SK-N-MC (cell line): ENCODE results near the gene COL4A5.
A peak's percentile ranks its signal among the peaks of the same experiment; 100 is the strongest.

Experiments
- DNase-seq: peaks from one replicate; pipeline ENCODE4 v3.0.0-alpha.2; 2011; ENCODE audit warnings: low read depth, low spot score
- H3K27ac ChIP-seq: fragments of 200-600 bp; sonication (generic); 2 replicates; pipeline ENCODE4 v1.5.1; 2016; ENCODE audit warnings: mixed run types
- H3K36me3 ChIP-seq: fragments of 200-600 bp; sonication (generic); 2 replicates; pipeline ENCODE4 v1.6.1; 2017; ENCODE audit warnings: antibody characterized with exemption, low read length, mixed read lengths; ENCODE audit not compliant: insufficient read depth
- H3K4me3 ChIP-seq: fragments of 200-600 bp; sonication (generic); 2 replicates; pipeline ENCODE4 v1.5.1; 2016
- H3K9ac ChIP-seq: fragments of 200-600 bp; sonication (generic); 2 replicates; pipeline ENCODE4 v1.8.0; 2017; ENCODE audit warnings: mixed run types, mixed read lengths; ENCODE audit not compliant: insufficient read length
- H3K9me3 ChIP-seq: fragments of 200-600 bp; sonication (generic); 2 replicates; pipeline ENCODE4 v1.6.1; 2017; ENCODE audit warnings: low read depth, mild to moderate bottlenecking, antibody characterized with exemption, low read length, moderate library complexity, mixed read lengths
- EZH2 ChIP-seq: fragments of 200-600 bp; sonication (generic); IDR thresholded peaks from one replicate; pipeline ENCODE4 v1.6.1; 2017; ENCODE audit warnings: antibody characterized with exemption
- FOXP2 ChIP-seq: optimal IDR thresholded peaks from 2 replicates; pipeline ENCODE3; 2011; ENCODE audit warnings: mild to moderate bottlenecking, moderate library complexity; ENCODE audit not compliant: insufficient read depth; ENCODE audit errors: extremely low read length, control extremely low read depth
- POLR2AphosphoS5 ChIP-seq: IDR thresholded peaks from 2 replicates; pipeline ENCODE4 v1.6.1; 2012; ENCODE audit warnings: mild to moderate bottlenecking, low read depth, low read length, borderline replicate concordance

Gene COL4A5

DNA sequence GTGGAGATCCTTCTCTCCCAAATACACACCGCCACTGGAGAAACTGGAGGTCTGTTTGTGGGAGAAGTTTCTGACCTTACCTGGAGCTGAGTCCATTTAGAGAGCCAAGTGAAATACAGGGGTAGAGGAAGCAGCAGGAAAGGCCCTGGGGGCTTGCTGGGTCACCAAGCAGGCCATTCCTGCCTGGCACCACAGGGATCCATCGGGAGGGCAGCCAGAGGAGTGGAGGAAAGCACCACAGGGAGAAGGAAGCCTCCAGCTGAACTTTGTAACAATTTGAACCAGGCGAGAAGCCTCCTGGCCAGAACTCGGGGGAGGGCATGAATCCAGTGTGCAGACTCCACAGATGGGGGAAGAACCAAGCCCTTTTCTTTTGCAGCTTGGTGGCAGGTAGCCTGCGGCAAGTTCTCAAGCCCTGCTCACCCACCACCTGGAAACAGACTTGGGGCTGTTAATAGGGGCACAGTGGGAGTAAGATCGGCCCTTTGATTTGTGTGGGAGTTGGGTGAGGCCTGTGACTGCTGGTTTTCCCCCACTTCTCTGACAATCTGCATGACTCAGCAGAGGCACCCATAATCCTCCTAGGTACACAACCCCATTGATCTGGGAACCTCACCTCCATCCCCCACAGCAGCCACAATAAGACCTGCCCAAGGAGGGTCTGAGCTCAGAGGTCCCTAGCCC lies 202.1 kb downstream of the COL4A5 start:
- TF ChIP-seq FOXP2 (no peak), EZH2 (no peak), POLR2AphosphoS5 (no peak)
- Histone ChIP-seq H3K36me3 (no peaks in the 10 kb centered on the region), H3K9me3 (0 out of 2 replicates have a peak, but pooled peaks cover 2% of the 10 kb centered on the region), H3K27ac (no peak overlapping the region), H3K9ac (no peak overlapping the region), H3K4me3 (no peak overlapping the region)
- DNase-seq = no peak

DNA sequence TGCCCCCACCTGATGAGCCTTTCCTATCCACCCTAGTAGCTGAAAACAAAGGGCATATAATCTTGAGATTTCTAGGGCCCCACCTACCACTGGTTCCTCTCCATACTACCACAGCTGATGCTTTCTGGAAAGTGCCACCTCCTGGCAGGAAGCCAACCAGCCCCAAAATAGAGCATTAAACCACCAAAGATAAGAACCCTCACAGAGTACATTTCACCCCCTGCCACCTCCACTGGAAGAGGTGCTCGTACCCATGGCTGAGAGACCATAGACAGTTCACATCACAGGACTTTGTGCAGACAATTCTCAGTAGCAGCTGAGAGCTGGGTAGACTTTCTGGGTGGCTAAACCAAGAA lies 202.6 kb downstream of the COL4A5 start:
- no peak overlapping the region for H3K9ac ChIP-seq
- no peak overlapping the region for H3K4me3 ChIP-seq
- H3K36me3 ChIP-seq = no peaks in the 10 kb centered on the region
- H3K9me3 ChIP-seq = 0 out of 2 replicates have a peak, but pooled peaks cover 2% of the 10 kb centered on the region
- DNase-seq = no peak
- H3K27ac ChIP-seq = no peak overlapping the region
- TF ChIP-seq FOXP2 = no peak
- no peak for TF ChIP-seq POLR2AphosphoS5
- TF ChIP-seq EZH2 = no peak

GRCh38 chrX:108664701-108665100 lies 225.1 kb downstream of the COL4A5 start:
- no peak for DNase-seq
- no peak overlapping the region for H3K9ac ChIP-seq
- H3K9me3 ChIP-seq = no peaks in the 10 kb centered on the region
- no peaks in the 10 kb centered on the region for H3K36me3 ChIP-seq
- H3K27ac ChIP-seq = no peak overlapping the region
- no peak for TF ChIP-seq EZH2
- no peak for TF ChIP-seq POLR2AphosphoS5
- no peak for TF ChIP-seq FOXP2
- H3K4me3 ChIP-seq = no peak overlapping the region

GRCh38 chrX:108666101-108666500 lies 226.5 kb downstream of the COL4A5 start:
- no peaks in the 10 kb centered on the region for H3K9me3 ChIP-seq
- DNase-seq = no peak
- no peak overlapping the region for H3K27ac ChIP-seq
- TF ChIP-seq FOXP2 (no peak), EZH2 (no peak), POLR2AphosphoS5 (no peak)
- no peak overlapping the region for H3K4me3 ChIP-seq
- no peaks in the 10 kb centered on the region for H3K36me3 ChIP-seq
- no peak overlapping the region for H3K9ac ChIP-seq

DNA sequence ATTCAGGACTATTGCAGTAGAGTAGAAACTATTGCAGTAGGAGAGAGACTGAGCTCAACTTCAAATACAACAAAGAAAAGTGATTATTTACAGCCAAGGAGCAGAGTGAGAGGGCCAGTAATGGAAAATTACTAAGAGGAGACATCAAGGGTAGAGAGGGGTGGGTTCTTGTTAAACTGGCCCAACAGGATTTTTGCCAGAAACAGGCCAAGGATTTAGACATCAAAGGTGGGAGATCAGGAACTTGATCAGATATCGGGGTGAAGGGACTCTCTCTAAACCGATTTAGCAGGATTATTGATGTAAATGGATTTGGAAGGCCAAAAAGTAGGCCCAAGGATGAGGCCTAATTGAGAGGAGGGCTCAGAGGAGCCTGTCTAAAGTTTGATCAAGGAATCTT lies 231.9 kb downstream of the COL4A5 start:
- Histone ChIP-seq H3K27ac (no peak overlapping the region), H3K36me3 (no peaks in the 10 kb centered on the region), H3K4me3 (no peak overlapping the region), H3K9ac (no peak overlapping the region), H3K9me3 (no peaks in the 10 kb centered on the region)
- no peak for DNase-seq
- TF ChIP-seq POLR2AphosphoS5 = no peak

DNA sequence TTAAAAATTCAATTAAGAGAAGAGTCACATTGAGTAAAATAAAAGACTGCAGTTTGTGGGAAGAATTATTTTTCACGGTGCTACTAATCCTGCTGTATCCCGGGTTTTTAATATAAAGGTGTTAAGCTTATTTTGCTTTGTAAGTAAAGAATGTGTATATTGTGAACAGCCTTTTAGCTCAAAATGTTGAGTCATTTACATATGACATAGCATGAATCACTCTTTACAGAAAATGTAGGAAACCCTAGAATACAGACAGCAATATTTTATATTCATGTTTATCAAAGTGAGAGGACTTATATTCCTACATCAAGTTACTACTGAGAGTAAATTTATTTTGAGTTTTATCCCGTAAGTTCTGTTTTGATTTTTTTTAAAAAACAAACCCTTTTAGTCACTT lies 257.1 kb downstream of the COL4A5 start:
- no peak overlapping the region for H3K27ac ChIP-seq
- H3K9ac ChIP-seq = no peak overlapping the region
- no peak for DNase-seq
- no peak overlapping the region for H3K4me3 ChIP-seq
- TF ChIP-seq POLR2AphosphoS5 (no peak), FOXP2 (no peak), EZH2 (no peak)
- H3K9me3 ChIP-seq = no peaks in the 10 kb centered on the region
- H3K36me3 ChIP-seq = no peaks in the 10 kb centered on the region

- TF ChIP-seq FOXP2 (no peak), EZH2 (no peak), POLR2AphosphoS5 (no peak)
- DNase-seq = peak; percentile 8
- H3K36me3 ChIP-seq = no peaks in the 10 kb centered on the region
- H3K4me3 ChIP-seq = no peak overlapping the region
- H3K27ac ChIP-seq = no peak overlapping the region
- no peaks in the 10 kb centered on the region for H3K9me3 ChIP-seq
- no peak overlapping the region for H3K9ac ChIP-seq
Measured at GRCh38 chrX:108699368-108699767, 259.7 kb downstream of the COL4A5 start.

DNA sequence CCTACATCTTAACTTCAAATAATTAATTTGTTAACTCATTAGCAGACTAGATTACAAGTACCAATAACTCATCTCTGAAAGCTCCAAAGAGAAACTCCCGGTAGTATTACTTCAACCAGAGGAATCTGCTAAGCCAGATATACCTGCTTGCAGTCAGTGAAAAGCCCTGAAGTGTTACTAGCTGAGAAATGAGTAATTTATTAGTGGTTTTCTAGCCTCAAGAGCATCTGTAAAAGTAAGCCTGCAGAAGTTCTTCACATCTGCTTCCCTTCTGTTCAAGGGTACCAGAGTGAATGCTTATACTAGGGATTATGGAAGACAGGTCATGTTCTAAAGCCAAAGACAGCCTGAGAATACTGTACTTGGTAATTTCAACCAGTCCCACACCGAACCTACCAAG lies 262.0 kb downstream of the COL4A5 start:
- DNase-seq = no peak
- TF ChIP-seq EZH2 = no peak
- no peak for TF ChIP-seq FOXP2
- no peak for TF ChIP-seq POLR2AphosphoS5
- no peak overlapping the region for H3K27ac ChIP-seq
- no peaks in the 10 kb centered on the region for H3K9me3 ChIP-seq
- H3K4me3 ChIP-seq = no peak overlapping the region
- no peaks in the 10 kb centered on the region for H3K36me3 ChIP-seq
- H3K9ac ChIP-seq = no peak overlapping the region

DNA sequence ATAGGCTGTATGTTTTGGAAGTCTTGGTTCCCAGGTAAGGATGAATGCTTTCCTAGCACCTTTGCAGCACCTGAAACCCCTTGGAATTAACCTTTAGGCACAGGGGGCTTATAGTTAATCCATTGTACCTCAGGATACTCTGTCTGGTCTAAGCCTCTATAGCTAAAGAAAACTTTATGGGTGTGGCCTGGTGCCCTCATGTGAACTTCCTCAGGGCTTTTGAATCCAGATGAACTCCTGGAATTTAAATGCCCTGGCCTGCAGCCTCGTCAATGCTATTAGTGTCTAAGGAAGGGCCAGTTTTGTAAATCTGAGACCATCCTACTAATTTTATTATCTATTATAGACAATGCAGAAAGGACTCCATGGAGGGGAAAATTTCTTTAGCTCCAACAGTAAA lies 262.9 kb downstream of the COL4A5 start:
- no peak overlapping the region for H3K4me3 ChIP-seq
- H3K9me3 ChIP-seq = no peaks in the 10 kb centered on the region

DNA sequence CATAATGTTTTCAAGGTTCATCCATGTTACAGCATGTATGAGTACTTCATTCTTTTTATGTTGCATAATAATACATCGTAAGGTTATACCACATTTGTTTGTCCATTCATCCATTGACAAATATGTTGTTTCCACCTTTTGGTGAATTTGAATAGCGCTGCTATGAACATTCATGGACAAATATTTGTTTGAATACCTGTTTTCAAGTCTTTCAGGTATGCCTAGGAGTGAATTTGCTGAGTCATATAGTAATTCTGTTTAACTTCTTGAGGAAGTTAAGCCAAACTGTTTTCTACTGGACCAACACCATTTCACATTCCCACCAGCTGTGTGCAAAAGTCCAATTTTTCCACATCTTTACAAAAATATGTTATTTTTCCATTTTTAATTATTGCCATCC lies 265.2 kb downstream of the COL4A5 start:
- TF ChIP-seq POLR2AphosphoS5 (no peak), EZH2 (no peak), FOXP2 (no peak)
- H3K9ac ChIP-seq = no peak overlapping the region
- no peaks in the 10 kb centered on the region for H3K9me3 ChIP-seq
- H3K27ac ChIP-seq = no peak overlapping the region
- H3K36me3 ChIP-seq = no peaks in the 10 kb centered on the region
- no peak for DNase-seq
- H3K4me3 ChIP-seq = no peak overlapping the region

More for the DNA sequence above, 262.9 kb downstream of the COL4A5 start:
- DNase-seq = no peak
- no peak for TF ChIP-seq FOXP2
- TF ChIP-seq EZH2 = no peak
- TF ChIP-seq POLR2AphosphoS5 = no peak
- Histone ChIP-seq H3K27ac (no peak overlapping the region), H3K36me3 (no peaks in the 10 kb centered on the region), H3K9ac (no peak overlapping the region)
